SK-N-SH (cell line): Measurements from ENCODE around the gene CLEC3A. TPM values are rescaled to one million over a fixed set of nuclear protein-coding genes. Genes with fewer than 3 reads are reported as not detected.

ENCODE experiments used
- CTCF ChIA-PET: fragments of 300-600, 350-600 bp; formaldehyde crosslinking; extraction: SDS; loops from one replicate; lab custom pipeline; 2021; lab: Yijun Ruan, JAX
- POLR2A ChIA-PET: fragments of 350-600 bp; sonication (Branson Sonifier 250); formaldehyde crosslinking; extraction: SDS; loops from one replicate; lab custom pipeline; 2020; ENCODE audit warnings: antibody characterized with exemption, inconsistent platforms; lab: Yijun Ruan, JAX
- DNase-seq: peaks from one replicate; pipeline ENCODE4 v3.0.0; 2012
- H2AFZ ChIP-seq: fragments of 200-600 bp; sonication (generic); 2 replicates; pipeline ENCODE4 v1.8.1; 2016; ENCODE audit warnings: antibody characterized with exemption, mild to moderate bottlenecking, low read depth
- H3F3A ChIP-seq: fragments of 200-600 bp; sonication (generic); replicated peaks from 2 replicates; pipeline ENCODE3; 2016; ENCODE audit warnings: antibody characterized with exemption, mild to moderate bottlenecking; ENCODE audit not compliant: insufficient read depth
- H3K27ac ChIP-seq, 2 experiments: fragments of 200-500 bp in 1 of 2; fragments of 200-600 bp in 1 of 2; sonication (Bioruptor generic) in 1 of 2; sonication (generic), shearing (Covaris generic) in 1 of 2; 2 replicates each; pipeline versions ENCODE4 v1.5.1 to v1.6.1; 2014 to 2016; ENCODE audit warnings: low read depth in 2 of 2, inconsistent platforms in 1 of 2, low read length in 1 of 2, mild to moderate bottlenecking in 1 of 2, mixed read lengths in 1 of 2
- H3K27me3 ChIP-seq: fragments of 200-600 bp; sonication (generic), shearing (Covaris generic); 2 replicates; pipeline ENCODE4 v1.6.1; 2016; ENCODE audit warnings: mixed run types; ENCODE audit not compliant: insufficient read depth
- H3K36me3 ChIP-seq, 2 experiments: fragments of 200-500 bp in 1 of 2; fragments of 200-600 bp in 1 of 2; sonication (Bioruptor generic) in 1 of 2; sonication (generic) in 1 of 2; replicated peaks in 1 of 2; 2 replicates each; pipeline versions ENCODE3 to v1.5.1; 2014 to 2016; ENCODE audit warnings: low read length in 1 of 2, mild to moderate bottlenecking in 1 of 2; ENCODE audit not compliant: insufficient read depth in 2 of 2, control insufficient read depth in 1 of 2
- H3K4me1 ChIP-seq, 2 experiments: fragments of 200-500 bp in 1 of 2; fragments of 200-600 bp in 1 of 2; sonication (Bioruptor generic) in 1 of 2; sonication (generic), shearing (Covaris generic) in 1 of 2; 2 replicates each; pipeline versions ENCODE4 v1.5.1 to v1.6.1; 2014 to 2016; ENCODE audit warnings: low read depth in 1 of 2, low read length in 1 of 2, mixed run types in 1 of 2; ENCODE audit not compliant: insufficient read depth in 2 of 2, control insufficient read depth in 1 of 2
- H3K4me2 ChIP-seq: fragments of 200-600 bp; sonication (generic), shearing (Covaris generic); 2 replicates; pipeline ENCODE4 v1.6.1; 2017; ENCODE audit warnings: mixed run types
- H3K4me3 ChIP-seq, 2 experiments: fragments of 200-500 bp in 1 of 2; fragments of 200-600 bp in 1 of 2; sonication (Bioruptor generic) in 1 of 2; sonication (generic), shearing (Covaris generic) in 1 of 2; 2 replicates each; pipeline versions ENCODE4 v1.5.1 to v1.8.1; 2014 to 2016; ENCODE audit warnings: low read depth in 2 of 2, inconsistent platforms in 1 of 2, low read length in 1 of 2, mild to moderate bottlenecking in 1 of 2, mixed read lengths in 1 of 2, moderate library complexity in 1 of 2
- H3K79me2 ChIP-seq: fragments of 200-600 bp; sonication (generic); 2 replicates; pipeline ENCODE4 v1.8.1; 2017; ENCODE audit warnings: mild to moderate bottlenecking; ENCODE audit not compliant: insufficient read depth
- H3K9ac ChIP-seq: fragments of 200-600 bp; sonication (generic); 2 replicates; pipeline ENCODE4 v1.6.1; 2017; ENCODE audit warnings: mixed run types
- H3K9me2 ChIP-seq: fragments of 200-600 bp; sonication (generic); 2 replicates; pipeline ENCODE4 v1.6.1; 2017; ENCODE audit warnings: mixed run types
- H3K9me3 ChIP-seq: fragments of 200-600 bp; sonication (generic); 2 replicates; pipeline ENCODE4 v1.6.1; 2017; ENCODE audit warnings: mixed run types, mild to moderate bottlenecking, moderate library complexity
- H4K20me1 ChIP-seq: fragments of 200-600 bp; sonication (generic); 2 replicates; pipeline ENCODE4 v1.6.1; 2017; ENCODE audit warnings: mild to moderate bottlenecking, mixed run types; ENCODE audit not compliant: insufficient read depth
- CHD2 ChIP-seq: fragments of 150-350 bp; IDR thresholded peaks from 2 replicates; pipeline ENCODE4 v1.6.1; 2018; ENCODE audit warnings: low read length; ENCODE audit not compliant: partially characterized antibody
- CTCF ChIP-seq: fragments of 200-600 bp; sonication (generic); IDR thresholded peaks from 2 replicates; pipeline ENCODE4 v1.6.1; 2017; ENCODE audit warnings: antibody characterized with exemption, mild to moderate bottlenecking, moderate library complexity
- ELF1 ChIP-seq: IDR thresholded peaks from 2 replicates; pipeline ENCODE4 v1.4.0; 2012
- GATA2 ChIP-seq: sonication (generic); formaldehyde crosslinking; IDR thresholded peaks from 2 replicates; pipeline ENCODE4 v1.5.0; 2020; ENCODE audit warnings: mild to moderate bottlenecking, missing genetic modification reagents
- IRF3 ChIP-seq: fragments of 150-350 bp; IDR thresholded peaks from 2 replicates; pipeline ENCODE4 v1.6.1; 2016; ENCODE audit warnings: mild to moderate bottlenecking, low read depth, low read length
- JUND ChIP-seq: IDR thresholded peaks from 2 replicates; pipeline ENCODE4 v1.4.0; 2012
- MXI1 ChIP-seq: IDR thresholded peaks from 2 replicates; pipeline ENCODE4 v1.6.1; 2012; ENCODE audit warnings: mild to moderate bottlenecking, low read depth, low read length, improper control_type of control experiment
- NRF1 ChIP-seq: IDR thresholded peaks from 2 replicates; pipeline ENCODE4 v1.6.1; 2012; ENCODE audit warnings: low read depth, mild to moderate bottlenecking, low read length
- POLR2AphosphoS5 ChIP-seq: IDR thresholded peaks from 2 replicates; pipeline ENCODE4 v1.6.1; 2012; ENCODE audit warnings: low read depth, low read length
- RCOR1 ChIP-seq: fragments of 150-350 bp; IDR thresholded peaks from 2 replicates; pipeline ENCODE4 v1.6.1; 2017; ENCODE audit warnings: antibody characterized with exemption, low read length
- RFX5 ChIP-seq: IDR thresholded peaks from 2 replicates; pipeline ENCODE4 v1.6.1; 2012; ENCODE audit warnings: mild to moderate bottlenecking, improper control_type of control experiment, low read length
- RXRA ChIP-seq: IDR thresholded peaks from 2 replicates; pipeline ENCODE4 v1.4.0; 2012; ENCODE audit warnings: low read depth, mild to moderate bottlenecking, borderline replicate concordance
- SMC3 ChIP-seq: IDR thresholded peaks from 2 replicates; pipeline ENCODE4 v1.6.1; 2012; ENCODE audit warnings: low read depth, low read length, improper control_type of control experiment
- TAF1 ChIP-seq: IDR thresholded peaks from 2 replicates; pipeline ENCODE4 v1.6.1; 2012; ENCODE audit warnings: low read depth, mild to moderate bottlenecking, low read length, moderate library complexity, borderline replicate concordance
- YY1 ChIP-seq: IDR thresholded peaks from 2 replicates; pipeline ENCODE4 v1.4.0; 2012; ENCODE audit warnings: low read depth, mild to moderate bottlenecking
- WGBS: methylation state at CpG from one replicate; pipeline ENCODE4 v1.1.6; 2017; ENCODE audit warnings: low lambda C conversion rate; 5-methylcytosine and 5-hydroxymethylcytosine counted together
- polyA plus RNA-seq, 3 experiments: library from polyadenylated mRNA; depleted of rRNA; stranded (reverse); fragments of >200 nt; gene quantifications; 2 replicates each; pipeline ENCODE4 v1.2.3, GENCODE V29; 2012
- TF ChIP-seq, protein P1 (sequence below): IDR thresholded peaks from 2 replicates; pipeline ENCODE4 v1.4.0; 2012; ENCODE audit warnings: low read depth
- TF ChIP-seq, protein P2 (sequence below): IDR thresholded peaks from 2 replicates; pipeline ENCODE4; 2012

Gene CLEC3A
- polyA plus RNA-seq, 1 of the 3 experiments (the other 2 are of a cell fraction), result 0.03 TPM

- H3K36me3 ChIP-seq, result no peaks in the 10 kb centered on the region
- POLR2A ChIA-PET, result no interaction called here
- TF ChIP-seq CTCF (no peak), GATA2 (CRISPR knock-in tag) (no peak), IRF3 (no peak), NRF1 (no peak), CHD2 (no peak), RCOR1 (no peak), RFX5 (no peak), SMC3 (no peak), MXI1 (no peak), RXRA (no peak), TAF1 (no peak), YY1 (no peak), ELF1 (no peak), POLR2AphosphoS5 (no peak), JUND (no peak)
- TF ChIP-seq, protein P1, sequence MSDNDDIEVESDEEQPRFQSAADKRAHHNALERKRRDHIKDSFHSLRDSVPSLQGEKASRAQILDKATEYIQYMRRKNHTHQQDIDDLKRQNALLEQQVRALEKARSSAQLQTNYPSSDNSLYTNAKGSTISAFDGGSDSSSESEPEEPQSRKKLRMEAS, result no peak
- TF ChIP-seq, protein P2, sequence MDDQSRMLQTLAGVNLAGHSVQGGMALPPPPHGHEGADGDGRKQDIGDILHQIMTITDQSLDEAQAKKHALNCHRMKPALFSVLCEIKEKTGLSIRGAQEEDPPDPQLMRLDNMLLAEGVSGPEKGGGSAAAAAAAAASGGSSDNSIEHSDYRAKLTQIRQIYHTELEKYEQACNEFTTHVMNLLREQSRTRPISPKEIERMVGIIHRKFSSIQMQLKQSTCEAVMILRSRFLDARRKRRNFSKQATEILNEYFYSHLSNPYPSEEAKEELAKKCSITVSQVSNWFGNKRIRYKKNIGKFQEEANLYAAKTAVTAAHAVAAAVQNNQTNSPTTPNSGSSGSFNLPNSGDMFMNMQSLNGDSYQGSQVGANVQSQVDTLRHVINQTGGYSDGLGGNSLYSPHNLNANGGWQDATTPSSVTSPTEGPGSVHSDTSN, result no peak
- TF ChIP-seq, all 33 proteins: peak for 0
- Histone ChIP-seq H3K9ac (no peak overlapping the region), H3K27me3 (no peaks in the 10 kb centered on the region), H3K4me2 (no peak overlapping the region), H3K9me3 (no peaks in the 10 kb centered on the region), H3K27ac (no peak overlapping the region), H3K9me2 (no peaks in the 10 kb centered on the region), H3K4me1 (no peaks in the 10 kb centered on the region; a peak in 1 of 4 replicates), H4K20me1 (no peaks in the 10 kb centered on the region), H3F3A (no peaks in the 10 kb centered on the region), H3K4me3 (no peak overlapping the region), H2AFZ (no peak overlapping the region), H3K79me2 (no peaks in the 10 kb centered on the region)
- no peak for DNase-seq
- CTCF ChIA-PET, result interaction anchor here (1.5 kb wide), 1 partner anchor 23 kb away, joined by 4 read pairs; no protein-coding TSS in a partner anchor
- WGBS, result 33% methylated on average over 1 of the region's 1 CpG
Measured at GRCh38 chr16:78025631-78026030, 3.3 kb downstream of the CLEC3A start.
